Lower leg skin (tissue), 3 donors: ENCODE results near the gene HELB.

Experiments
- POLR2A ChIP-seq, 2 donors: fragments of 450-650 bp; IDR thresholded peaks; one replicate each; pipeline ENCODE4 v1.6.1; 2016 to 2017; ENCODE audit warnings: antibody characterized with exemption in 2 of 2, mild to moderate bottlenecking in 1 of 2, moderate library complexity in 1 of 2
- TF ChIP-seq, protein P1 (sequence below), 3 donors: fragments of 450-650 bp; IDR thresholded peaks; one replicate each; pipeline ENCODE4 v1.5.1; 2016; ENCODE audit warnings: antibody characterized with exemption in 3 of 3, mild to moderate bottlenecking in 3 of 3, moderate library complexity in 2 of 3

DNA sequence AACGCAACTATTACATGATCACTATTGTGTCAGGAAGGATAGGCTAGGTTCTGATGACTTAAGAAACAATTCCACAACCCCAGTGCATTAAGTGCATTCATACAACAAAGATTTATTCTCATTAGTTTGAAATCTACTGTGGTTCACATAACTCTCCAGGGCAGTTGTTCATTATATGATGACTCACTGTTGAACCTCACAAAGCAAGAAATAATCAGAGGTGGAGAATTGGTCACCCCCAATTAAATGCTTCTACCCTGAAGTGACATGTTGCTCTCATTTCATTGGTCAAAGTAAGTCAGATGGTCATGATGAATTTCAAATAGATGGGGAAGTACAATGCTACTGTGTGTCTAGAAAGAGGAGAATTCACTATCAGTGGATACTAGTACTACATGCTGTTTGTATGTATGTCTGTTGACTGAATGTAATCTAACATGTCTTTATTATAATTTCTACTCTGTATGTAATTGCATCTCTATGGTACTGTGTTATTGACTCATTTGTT, 6.1 kb upstream of the HELB start:
- no peak for TF ChIP-seq POLR2A (IDR thresholded peaks at IDR 0.05)
- TF ChIP-seq, protein P1, sequence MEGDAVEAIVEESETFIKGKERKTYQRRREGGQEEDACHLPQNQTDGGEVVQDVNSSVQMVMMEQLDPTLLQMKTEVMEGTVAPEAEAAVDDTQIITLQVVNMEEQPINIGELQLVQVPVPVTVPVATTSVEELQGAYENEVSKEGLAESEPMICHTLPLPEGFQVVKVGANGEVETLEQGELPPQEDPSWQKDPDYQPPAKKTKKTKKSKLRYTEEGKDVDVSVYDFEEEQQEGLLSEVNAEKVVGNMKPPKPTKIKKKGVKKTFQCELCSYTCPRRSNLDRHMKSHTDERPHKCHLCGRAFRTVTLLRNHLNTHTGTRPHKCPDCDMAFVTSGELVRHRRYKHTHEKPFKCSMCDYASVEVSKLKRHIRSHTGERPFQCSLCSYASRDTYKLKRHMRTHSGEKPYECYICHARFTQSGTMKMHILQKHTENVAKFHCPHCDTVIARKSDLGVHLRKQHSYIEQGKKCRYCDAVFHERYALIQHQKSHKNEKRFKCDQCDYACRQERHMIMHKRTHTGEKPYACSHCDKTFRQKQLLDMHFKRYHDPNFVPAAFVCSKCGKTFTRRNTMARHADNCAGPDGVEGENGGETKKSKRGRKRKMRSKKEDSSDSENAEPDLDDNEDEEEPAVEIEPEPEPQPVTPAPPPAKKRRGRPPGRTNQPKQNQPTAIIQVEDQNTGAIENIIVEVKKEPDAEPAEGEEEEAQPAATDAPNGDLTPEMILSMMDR (IDR thresholded peaks at IDR 0.05): no peak
